GM18511 (cell line): ENCODE data around the gene GRM5.
A peak's percentile ranks its signal among the peaks of the same experiment; 100 is the strongest.
"Not testable (repeated sequence)": the region's sequence is repeated elsewhere in the genome, so short reads cannot be mapped to it uniquely, and the experiment has no call there.

Experiments used
- ATAC-seq: cut with Tn5 transposase; IDR thresholded peaks from one replicate; pipeline ENCODE4 v1.9.1; 2021; ENCODE audit warnings: mild to moderate bottlenecking, moderate library complexity; ENCODE audit not compliant: unreplicated experiment

Gene GRM5

GRCh38 chr11:89065651-89066201 is at the start of gene GRM5:
Gene GRM5 (minus strand): TSS chr11:89065982. CDS start chr11:89047872, 18,110 bp downstream.
- ATAC-seq: not testable (repeated sequence)

DNA sequence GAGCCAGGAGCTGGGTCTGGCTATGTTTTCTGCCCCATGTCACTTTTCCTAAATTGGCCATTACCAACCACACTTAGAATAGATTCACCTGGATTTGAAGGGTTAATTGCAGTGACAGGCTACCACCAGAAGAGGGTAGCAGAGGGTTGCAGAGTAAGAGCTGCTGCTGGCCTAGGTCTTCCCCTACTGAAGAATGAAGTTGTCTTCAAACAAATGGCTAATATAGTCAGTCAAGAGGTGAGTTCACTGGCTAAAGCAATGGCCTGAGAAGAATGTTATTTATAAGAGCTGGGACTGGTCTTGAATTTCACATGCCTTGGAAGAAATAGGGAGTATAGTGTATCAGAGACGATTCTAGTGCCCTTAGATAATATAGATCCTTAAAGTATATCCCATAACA is 32.2 kb upstream of the GRM5 start:
- peak; percentile 97 for ATAC-seq

DNA sequence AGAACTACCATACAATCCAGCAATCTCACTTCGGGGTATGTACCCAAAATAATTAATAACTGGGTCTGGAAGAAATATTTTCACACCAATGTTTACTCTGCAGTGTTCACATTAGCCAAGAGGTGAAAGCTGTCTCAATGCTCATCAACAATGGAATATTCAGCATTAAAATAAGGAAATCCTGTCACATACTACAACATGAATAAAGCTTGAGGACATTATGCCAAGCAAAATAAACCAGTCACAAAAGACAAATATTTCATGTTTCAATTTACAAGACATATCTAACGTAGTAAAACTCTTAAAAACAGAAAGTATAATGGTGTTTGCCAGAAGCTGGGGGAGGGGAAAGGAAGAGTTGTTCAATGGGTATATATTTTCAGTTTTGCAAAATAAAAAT is 28.0 kb upstream of the GRM5 start:
- ATAC-seq: not testable (repeated sequence)

- ATAC-seq: not testable (repeated sequence)
Observed at GRCh38 chr11:89084951-89085350, 19.2 kb upstream of the GRM5 start.

DNA sequence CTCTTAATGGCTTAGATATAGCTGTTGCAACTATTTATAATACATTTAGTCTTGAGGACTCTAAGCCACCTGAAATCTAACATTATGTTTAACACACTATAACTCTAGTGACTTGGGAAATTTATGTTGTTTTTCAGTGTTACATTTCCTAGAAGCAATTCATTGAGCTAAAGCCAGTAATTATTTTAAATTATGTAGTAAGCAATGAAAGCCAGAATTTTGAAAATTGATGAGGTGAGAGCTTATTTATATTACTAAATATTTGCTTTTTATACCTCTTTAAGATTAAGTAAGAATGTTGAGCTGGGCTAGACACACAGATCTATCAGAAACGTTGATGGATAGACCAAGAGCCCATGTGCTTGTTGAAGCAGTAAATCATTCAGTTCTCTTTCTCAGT is 5.1 kb upstream of the GRM5 start:
- ATAC-seq: not testable (repeated sequence)

- ATAC-seq: no peak
Observed at GRCh38 chr11:89067264-89067663, 1.5 kb upstream of the GRM5 start.

DNA sequence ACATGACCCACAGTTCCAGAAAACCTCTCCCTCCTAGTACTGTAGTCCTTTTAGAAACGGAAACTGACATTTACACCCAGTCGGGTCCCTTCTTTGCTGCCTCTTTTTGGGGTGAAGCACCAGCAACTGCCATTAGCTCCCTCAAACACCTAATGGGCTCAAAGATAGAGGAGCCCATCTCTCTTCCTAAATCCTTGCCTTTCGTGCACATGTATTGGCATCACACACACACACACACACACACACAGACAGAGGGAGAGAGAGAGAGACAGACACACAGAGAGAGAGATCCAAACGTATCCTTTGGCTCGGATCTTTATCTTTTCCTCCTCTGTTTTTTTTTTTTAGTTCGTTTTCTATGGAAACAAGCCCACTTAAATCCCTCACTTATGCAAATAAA is 716 bp downstream of the GRM5 start:
- no peak for ATAC-seq

GRCh38 chr11:89063481-89063951 is 2.3 kb downstream of the GRM5 start:
- ATAC-seq: not testable (repeated sequence)

- not testable (repeated sequence) for ATAC-seq
Observed at GRCh38 chr11:89062771-89063298, 2.9 kb downstream of the GRM5 start.

- ATAC-seq: not testable (repeated sequence)
Observed at GRCh38 chr11:89061839-89062238, 3.9 kb downstream of the GRM5 start.

DNA sequence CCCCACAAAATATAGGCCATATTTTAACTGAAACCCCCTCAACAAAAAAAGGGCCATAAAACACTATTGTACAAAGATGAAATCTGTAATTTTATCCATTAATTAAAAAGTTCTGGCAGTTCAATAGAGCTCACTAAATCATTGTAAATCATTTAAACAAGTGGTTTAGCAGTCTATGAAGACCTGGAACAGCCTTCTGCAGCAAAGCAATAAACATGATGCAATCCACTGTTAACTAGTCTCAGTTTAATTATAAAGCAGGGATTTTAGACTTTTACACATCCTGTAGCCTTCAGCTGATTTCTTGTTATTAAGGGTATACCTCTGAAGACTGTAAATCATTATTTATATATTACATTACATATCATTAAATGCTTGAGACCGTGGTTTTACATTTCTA is 8.4 kb downstream of the GRM5 start:
- ATAC-seq: not testable (repeated sequence)

DNA sequence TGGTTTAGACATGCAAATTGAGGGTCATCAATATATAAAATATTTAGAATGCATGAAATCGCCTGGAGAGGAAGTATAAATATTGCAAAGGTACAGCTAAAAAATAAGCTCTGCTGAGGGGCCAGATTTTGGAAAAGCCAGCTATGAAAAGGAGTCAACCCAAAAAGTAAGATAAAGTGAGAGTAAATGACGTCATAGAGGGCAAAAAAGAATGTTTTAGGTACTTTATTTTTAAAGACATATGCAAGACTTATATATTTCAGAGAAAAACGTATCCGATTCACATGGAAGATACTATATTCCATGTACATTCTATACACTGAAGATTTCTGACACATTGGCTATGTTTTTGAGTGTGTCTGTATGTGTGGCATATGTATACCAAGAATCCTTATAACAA is 13.6 kb downstream of the GRM5 start:
- no peak for ATAC-seq

GRCh38 chr11:89047159-89047558 is 18.6 kb downstream of the GRM5 start:
- not testable (repeated sequence) for ATAC-seq

DNA sequence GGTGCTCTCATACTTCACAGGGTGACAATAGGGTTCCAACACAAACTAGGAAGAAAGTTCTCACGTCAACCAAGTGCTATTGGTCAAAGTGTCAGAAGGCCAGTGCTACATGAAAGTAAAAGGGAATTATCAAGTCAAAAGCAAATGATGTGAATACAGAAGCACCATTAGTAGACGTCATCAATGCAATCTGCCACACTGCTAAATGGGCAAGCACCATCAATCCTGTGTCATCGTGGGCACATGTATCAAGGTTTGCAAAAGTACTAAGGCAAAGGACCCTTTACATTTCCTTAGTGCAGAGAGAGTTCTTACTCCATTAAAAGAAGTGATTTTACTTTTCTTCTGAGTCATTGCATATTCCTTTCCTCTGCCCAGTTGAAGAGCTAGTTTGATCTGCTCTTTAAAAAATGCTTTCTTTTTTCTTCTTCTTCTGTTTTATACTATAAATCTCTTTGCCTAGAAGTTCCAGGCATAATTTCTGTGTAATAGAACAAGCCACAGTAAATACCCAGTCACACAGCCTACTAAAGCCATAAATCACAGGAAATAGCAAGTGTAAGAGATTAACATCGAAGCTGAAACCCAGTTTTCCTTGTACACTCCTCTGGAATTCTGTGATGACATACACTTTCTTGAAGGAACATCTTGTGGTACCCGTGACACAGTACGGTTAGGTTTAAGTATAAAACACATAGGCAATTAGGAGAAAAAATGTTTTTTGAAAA is 21.8 kb downstream of the GRM5 start:
- not testable (repeated sequence) for ATAC-seq

DNA sequence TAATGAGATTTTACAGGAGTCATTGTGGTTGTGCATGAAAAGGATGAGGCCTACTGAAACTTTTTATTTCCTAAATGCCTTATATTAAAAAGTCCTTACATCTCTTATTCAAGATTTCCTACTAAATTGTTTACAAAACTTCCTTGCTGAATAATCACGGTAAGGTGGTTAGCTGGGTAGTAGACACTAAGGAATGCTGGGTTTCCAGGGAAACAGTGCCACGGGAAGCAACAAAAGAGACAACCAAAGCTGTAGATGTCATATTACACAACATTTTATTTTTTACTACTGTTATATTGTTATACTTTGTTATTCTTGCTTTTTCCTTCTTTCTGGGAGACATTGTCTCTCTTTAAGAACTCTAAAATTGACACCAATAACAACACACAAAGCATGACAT is 36.1 kb downstream of the GRM5 start:
- not testable (repeated sequence) for ATAC-seq

- no peak for ATAC-seq
Observed at GRCh38 chr11:89021339-89021738, 44.4 kb downstream of the GRM5 start.

DNA sequence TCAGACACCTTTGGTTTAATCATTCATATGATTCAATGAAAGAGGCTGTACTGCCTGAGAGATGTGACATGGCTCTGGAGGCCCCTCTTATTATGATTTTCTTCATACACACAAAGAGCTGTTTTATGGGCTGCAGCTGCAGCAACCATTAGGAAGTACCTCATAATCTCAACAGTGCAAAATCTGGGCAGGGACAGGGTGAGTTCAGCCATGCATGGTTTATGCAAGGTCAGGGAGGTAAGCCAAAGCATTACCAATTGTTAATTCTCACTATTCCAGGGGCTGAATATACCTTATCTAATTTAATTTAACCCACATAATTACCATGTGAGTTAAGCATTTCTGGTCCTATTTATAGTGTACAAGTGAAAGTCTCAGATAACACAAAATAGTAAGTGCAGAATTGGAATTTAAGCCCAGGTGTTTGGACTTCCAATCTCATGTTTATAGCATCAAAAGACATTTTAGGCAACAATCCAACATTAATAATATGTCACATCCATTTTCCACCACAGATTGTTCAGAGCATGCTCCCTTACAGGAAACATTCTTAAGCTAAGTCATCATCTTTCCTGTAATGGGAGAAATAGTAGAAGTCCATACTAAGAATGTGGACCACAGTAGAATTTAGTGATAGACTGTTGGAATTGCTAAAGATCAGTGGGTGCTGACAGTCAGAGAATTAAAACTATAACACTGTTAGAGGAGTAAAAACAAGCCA is 45.8 kb downstream of the GRM5 start:
- not testable (repeated sequence) for ATAC-seq

DNA sequence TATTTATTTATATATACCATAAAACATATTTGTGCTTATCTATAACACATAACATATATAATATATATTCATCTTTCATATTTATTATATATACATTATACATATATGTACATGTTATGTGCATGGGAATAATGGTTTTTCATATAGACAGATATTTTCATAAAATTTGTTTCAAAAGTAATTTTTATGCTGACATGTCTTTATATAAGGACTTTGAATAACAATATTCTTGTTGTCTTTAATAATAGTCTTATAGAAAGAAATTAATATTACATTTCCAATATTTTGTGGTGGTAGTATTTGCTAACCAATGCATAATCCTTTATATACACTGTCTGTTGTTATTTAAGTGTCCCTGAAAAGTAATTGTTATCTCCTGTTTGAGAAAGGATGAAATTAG is 49.6 kb downstream of the GRM5 start:
- no peak for ATAC-seq

DNA sequence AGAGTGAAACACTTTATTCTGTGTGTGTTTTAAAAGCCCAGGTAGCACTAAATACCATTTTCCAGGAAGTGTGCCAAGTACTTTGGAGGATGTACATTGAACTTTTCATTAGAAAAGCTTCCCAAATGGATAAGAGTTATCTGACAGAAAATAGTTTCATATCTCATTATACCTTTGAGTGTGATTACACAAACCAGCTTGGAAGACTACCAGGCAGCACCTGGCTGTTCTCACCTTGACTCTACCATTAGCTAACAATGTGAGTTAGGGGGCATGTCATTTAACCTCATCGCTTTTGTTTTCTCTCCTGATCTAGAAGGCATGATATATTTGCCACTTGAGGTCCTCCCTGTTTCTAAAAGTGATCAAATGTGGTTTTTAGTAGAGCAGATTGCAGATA is 50.2 kb downstream of the GRM5 start:
- ATAC-seq: no peak

GRCh38 chr11:89000852-89001251 is 64.9 kb downstream of the GRM5 start:
- not testable (repeated sequence) for ATAC-seq

GRCh38 chr11:88979641-88980040 is 86.1 kb downstream of the GRM5 start:
- no peak for ATAC-seq

- not testable (repeated sequence) for ATAC-seq
Observed at GRCh38 chr11:88978992-88979391, 86.8 kb downstream of the GRM5 start.
